ENCODE data around the gene STMN3. TPM values are rescaled to one million over a fixed set of nuclear protein-coding genes. Genes with fewer than 3 reads are reported as not detected.
A peak's percentile ranks its signal among the peaks of the same experiment; 100 is the strongest.

The STMN3 gene
- total and polyA plus RNA-seq, 2 donors from 2014 or later: 20.6 to 84.9 TPM

- H3K9me3 ChIP-seq (ENCODE audit: control insufficient read depth in 2 of 3, insufficient read depth in 1 of 3, low read length in 3 of 3): no peaks in the 10 kb centered on the region
- FAIRE-seq (no peak), DNase-seq (peak in 2 of 5 donors; percentile 63 to 82)
- peaks cover 0 to 14% (median 0%) of the 10 kb centered on the region in 3 donors for H3K4me1 ChIP-seq (ENCODE audit: control insufficient read depth in 2 of 3, insufficient read depth in 2 of 3, low read depth in 1 of 3, low read length in 3 of 3)
- intact Hi-C loops (cut with DNase I): no loop called here
- peaks cover 0 to 11% (median 3%) of the 10 kb centered on the region in 3 donors for H3K36me3 ChIP-seq (ENCODE audit: control insufficient read depth in 2 of 3, insufficient read depth in 3 of 3, low read length in 3 of 3)
- peak overlapping the region in 1 of 2 donors; percentile 32 for H3K27ac ChIP-seq (ENCODE audit: low read depth in 2 of 2, low read length in 2 of 2)
- no peak for TF ChIP-seq CTCF (IDR thresholded peaks at IDR 0.05; ENCODE audit: borderline replicate concordance, extremely low read depth, insufficient read depth)
- no peaks in the 10 kb centered on the region for H3K27me3 ChIP-seq (ENCODE audit: control insufficient read depth, insufficient read depth, low read length)
- H3K9ac ChIP-seq (ENCODE audit: low read length in 3 of 3): peak overlapping the region in 1 of 3 donors; percentile 7
- H3K4me3 ChIP-seq (ENCODE audit: low read length in 3 of 3): no peak overlapping the region
Measured at GRCh38 chr20:63699466-63700198, 46.4 kb upstream of the STMN3 start.

GRCh38 chr20:63698739-63699465, 45.7 kb upstream of the STMN3 start:
- intact Hi-C loops (cut with DNase I): no loop called here
- FAIRE-seq (no peak), DNase-seq (peak in 2 of 5 donors; percentile 46 to 95)
- no peak for TF ChIP-seq CTCF (IDR thresholded peaks at IDR 0.05; ENCODE audit: borderline replicate concordance, extremely low read depth, insufficient read depth)
- Histone ChIP-seq H3K9ac (ENCODE audit: low read length in 3 of 3) (no peak overlapping the region), H3K27ac (ENCODE audit: low read depth in 2 of 2, low read length in 2 of 2) (peak overlapping the region in 1 of 2 donors; percentile 32), H3K27me3 (ENCODE audit: control insufficient read depth, insufficient read depth, low read length) (no peaks in the 10 kb centered on the region), H3K9me3 (ENCODE audit: control insufficient read depth in 2 of 3, insufficient read depth in 1 of 3, low read length in 3 of 3) (no peaks in the 10 kb centered on the region), H3K4me1 (ENCODE audit: control insufficient read depth in 2 of 3, insufficient read depth in 2 of 3, low read depth in 1 of 3, low read length in 3 of 3) (peaks cover 0 to 14% (median 0%) of the 10 kb centered on the region in 3 donors), H3K36me3 (ENCODE audit: control insufficient read depth in 2 of 3, insufficient read depth in 3 of 3, low read length in 3 of 3) (peaks cover 0 to 4% (median 2%) of the 10 kb centered on the region in 3 donors), H3K4me3 (ENCODE audit: low read length in 3 of 3) (no peak overlapping the region)

- intact Hi-C loops (cut with DNase I): no loop called here
- no peaks in the 10 kb centered on the region for H3K27me3 ChIP-seq (ENCODE audit: control insufficient read depth, insufficient read depth, low read length)
- H3K9me3 ChIP-seq (ENCODE audit: control insufficient read depth in 2 of 3, insufficient read depth in 1 of 3, low read length in 3 of 3): no peaks in the 10 kb centered on the region
- TF ChIP-seq CTCF (IDR thresholded peaks at IDR 0.05; ENCODE audit: borderline replicate concordance, extremely low read depth, insufficient read depth): no peak
- no peak overlapping the region for H3K9ac ChIP-seq (ENCODE audit: low read length in 3 of 3)
- H3K4me1 ChIP-seq (ENCODE audit: control insufficient read depth in 2 of 3, insufficient read depth in 2 of 3, low read depth in 1 of 3, low read length in 3 of 3): peaks cover 0 to 14% (median 0%) of the 10 kb centered on the region in 3 donors
- FAIRE-seq (no peak), DNase-seq (peak in 2 of 5 donors; percentile 50 to 72)
- no peak overlapping the region for H3K27ac ChIP-seq (ENCODE audit: low read depth in 2 of 2, low read length in 2 of 2)
- peaks cover 0 to 2% (median 0%) of the 10 kb centered on the region in 3 donors for H3K36me3 ChIP-seq (ENCODE audit: control insufficient read depth in 2 of 3, insufficient read depth in 3 of 3, low read length in 3 of 3)
- H3K4me3 ChIP-seq (ENCODE audit: low read length in 3 of 3): no peak overlapping the region
Measured at GRCh38 chr20:63697868-63698545, 44.8 kb upstream of the STMN3 start.

Measured in kidney (tissue), 14 donors.